Measurements from ENCODE around the gene TMUB2. TPM values are rescaled to one million over a fixed set of nuclear protein-coding genes. Genes with fewer than 3 reads are reported as not detected.

Gene TMUB2
- total RNA-seq, 2 experiments from 2014 or later, result 26.7 to 27.9 TPM

GRCh38 chr17:44193326-44194084, 6.7 kb downstream of the TMUB2 start:
- Mint-ChIP-seq H3K4me3 (no peak overlapping the region), H3K9me3 (ENCODE audit: insufficient read depth) (no peaks in the 10 kb centered on the region), H3K27ac (peak overlapping the region; percentile 30), H3K27me3 (ENCODE audit: low read depth) (no peaks in the 10 kb centered on the region), H3K36me3 (ENCODE audit: low read depth) (peaks cover 63% of the 10 kb centered on the region), H3K4me1 (ENCODE audit: low read depth) (peaks cover 19% of the 10 kb centered on the region)
- DNase-seq, result no peak
- ChIA-PET POLR2A (interaction anchor here (0.6 kb wide), 1 partner anchor 8 kb away, joined by 3 read pairs; no protein-coding TSS in a partner anchor), CTCF (no interaction called here)
- ATAC-seq, result no peak

GRCh38 chr17:44197107-44197506, 10.3 kb downstream of the TMUB2 start:
- Mint-ChIP-seq H3K36me3 (ENCODE audit: low read depth) (peaks cover 49% of the 10 kb centered on the region), H3K27me3 (ENCODE audit: low read depth) (no peaks in the 10 kb centered on the region), H3K9me3 (ENCODE audit: insufficient read depth) (no peaks in the 10 kb centered on the region), H3K4me1 (ENCODE audit: low read depth) (peaks cover 24% of the 10 kb centered on the region), H3K27ac (peak overlapping the region; percentile 95), H3K4me3 (peak overlapping the region; percentile 88)
- ChIA-PET CTCF (interaction anchor here (1.7 to 3.3 kb wide), 3 partner anchors 10 to 134 kb away, joined by 9 to 20 read pairs (median 13); partner anchors contain the start of gene TMUB2), POLR2A (interaction anchor here (0.9 to 3.6 kb wide), 5 partner anchors 8 to 147 kb away, joined by 3 to 22 read pairs (median 12); partner anchors contain the start of gene TMUB2)
- DNase-seq (no peak), ATAC-seq (no peak)

- POLR2A ChIA-PET, result interaction anchor here (0.6 to 3.6 kb wide), 18 partner anchors 9 to 148 kb away, joined by 3 to 22 read pairs (median 4); partner anchors contain the start of genes HDAC5, TMUB2 and UBTF
- DNase-seq, result peak; percentile 83
- Mint-ChIP-seq H3K4me1 (ENCODE audit: low read depth) (peaks cover 33% of the 10 kb centered on the region), H3K9me3 (ENCODE audit: insufficient read depth) (no peaks in the 10 kb centered on the region), H3K4me3 (peak overlapping the region; percentile 88), H3K27me3 (ENCODE audit: low read depth) (no peaks in the 10 kb centered on the region), H3K36me3 (ENCODE audit: low read depth) (peaks cover 47% of the 10 kb centered on the region), H3K27ac (peak overlapping the region; percentile 95)
- CTCF ChIA-PET, result interaction anchor here (0.8 to 3.3 kb wide), 11 partner anchors 12 to 325 kb away, joined by 3 to 20 read pairs (median 4); partner anchors contain the start of genes GRN and TMUB2
- ATAC-seq, result peak; percentile 27
Measured at GRCh38 chr17:44197980-44198720, 11.4 kb downstream of the TMUB2 start.

- ChIA-PET POLR2A (interaction anchor here (0.7 to 3.6 kb wide), 12 partner anchors 8 to 30 kb away, joined by 3 to 22 read pairs (median 6); partner anchors contain the start of genes TMUB2 and UBTF), CTCF (interaction anchor here (1.0 to 3.3 kb wide), 10 partner anchors 11 to 324 kb away, joined by 3 to 20 read pairs (median 5); partner anchors contain the start of genes GRN and TMUB2)
- peak; percentile 68 for DNase-seq
- peak overlapping the region; percentile 95 for H3K27ac Mint-ChIP-seq
- ATAC-seq, result peak; percentile 18
- H3K36me3 Mint-ChIP-seq (ENCODE audit: low read depth), result peaks cover 42% of the 10 kb centered on the region
- H3K9me3 Mint-ChIP-seq (ENCODE audit: insufficient read depth), result no peaks in the 10 kb centered on the region
- H3K4me3 Mint-ChIP-seq, result peak overlapping the region; percentile 88
- no peaks in the 10 kb centered on the region for H3K27me3 Mint-ChIP-seq (ENCODE audit: low read depth)
- H3K4me1 Mint-ChIP-seq (ENCODE audit: low read depth), result peaks cover 41% of the 10 kb centered on the region
Measured at GRCh38 chr17:44198721-44199552, 12.2 kb downstream of the TMUB2 start.

- peak; percentile 100 for DNase-seq
- CTCF ChIA-PET, result interaction anchor here (1.2 to 3.3 kb wide), 5 partner anchors 10 to 146 kb away, joined by 3 to 20 read pairs (median 9); partner anchors contain the start of genes GRN and TMUB2
- peak within 1 kb of the TSS; percentile 88 for H3K4me3 Mint-ChIP-seq
- H3K27ac Mint-ChIP-seq, result peak within 1 kb of the TSS; percentile 95
- no peaks in the 10 kb centered on the region for H3K9me3 Mint-ChIP-seq (ENCODE audit: insufficient read depth)
- no peaks in the 10 kb centered on the region for H3K27me3 Mint-ChIP-seq (ENCODE audit: low read depth)
- POLR2A ChIA-PET, result interaction anchor here (1.0 to 3.6 kb wide), 10 partner anchors 9 to 18 kb away, joined by 4 to 22 read pairs (median 8); partner anchors contain the start of gene TMUB2
- peak; percentile 84 for ATAC-seq
- H3K36me3 Mint-ChIP-seq (ENCODE audit: low read depth), result peaks cover 35% of the 10 kb centered on the region
- H3K4me1 Mint-ChIP-seq (ENCODE audit: low read depth), result peaks cover 43% of the 10 kb centered on the region
Measured at GRCh38 chr17:44199553-44200477, 13.0 kb downstream of the TMUB2 start, which contains the start of gene ATXN7L3. ATXN7L3 (minus strand) TSS chr17:44199884; CDS start chr17:44198070, 1,814 bp downstream.

- Mint-ChIP-seq H3K9me3 (ENCODE audit: insufficient read depth) (no peaks in the 10 kb centered on the region), H3K36me3 (ENCODE audit: low read depth) (peaks cover 29% of the 10 kb centered on the region), H3K27ac (peak overlapping the region; percentile 90), H3K27me3 (ENCODE audit: low read depth) (no peaks in the 10 kb centered on the region), H3K4me3 (peak overlapping the region; percentile 79), H3K4me1 (ENCODE audit: low read depth) (peaks cover 43% of the 10 kb centered on the region)
- ChIA-PET CTCF (interaction anchor here (1.5 to 4.6 kb wide), 8 partner anchors 9 to 150 kb away, joined by 3 to 50 read pairs (median 17); partner anchors contain the start of genes GRN and UBTF), POLR2A (interaction anchor here (1.2 to 3.6 kb wide), 5 partner anchors 9 to 126 kb away, joined by 5 to 19 read pairs (median 8); partner anchors contain the start of genes TMUB2 and UBTF)
- ATAC-seq (no peak), DNase-seq (no peak)
Measured at GRCh38 chr17:44200478-44201155, 13.8 kb downstream of the TMUB2 start.

- POLR2A ChIA-PET, result interaction anchor here (0.6 to 1.3 kb wide), 3 partner anchors 16 to 147 kb away, joined by 3 to 4 read pairs (median 3); partner anchors contain the start of gene TMUB2
- Mint-ChIP-seq H3K36me3 (ENCODE audit: low read depth) (peaks cover 23% of the 10 kb centered on the region), H3K9me3 (ENCODE audit: insufficient read depth) (no peaks in the 10 kb centered on the region), H3K27me3 (ENCODE audit: low read depth) (no peaks in the 10 kb centered on the region), H3K27ac (peak overlapping the region; percentile 79), H3K4me1 (ENCODE audit: low read depth) (peaks cover 38% of the 10 kb centered on the region), H3K4me3 (no peak overlapping the region)
- ATAC-seq (no peak), DNase-seq (no peak)
- CTCF ChIA-PET, result interaction anchor here (1.8 to 4.6 kb wide), 6 partner anchors 13 to 160 kb away, joined by 7 to 50 read pairs (median 14); partner anchors contain the start of genes FAM171A2 and GRN
Measured at GRCh38 chr17:44202756-44203155, 16.0 kb downstream of the TMUB2 start.

GRCh38 chr17:44203731-44204440, 17.1 kb downstream of the TMUB2 start:
- ChIA-PET CTCF (interaction anchor here (0.6 to 4.6 kb wide), 22 partner anchors 10 to 159 kb away, joined by 3 to 50 read pairs (median 6); partner anchors contain the start of genes FAM171A2, GRN and TMUB2), POLR2A (interaction anchor here (0.7 to 1.7 kb wide), 9 partner anchors 9 to 126 kb away, joined by 3 to 4 read pairs (median 3); no protein-coding TSS in a partner anchor)
- no peaks in the 10 kb centered on the region for H3K27me3 Mint-ChIP-seq (ENCODE audit: low read depth)
- H3K36me3 Mint-ChIP-seq (ENCODE audit: low read depth), result peaks cover 25% of the 10 kb centered on the region
- H3K27ac Mint-ChIP-seq, result peak overlapping the region; percentile 79
- H3K9me3 Mint-ChIP-seq (ENCODE audit: insufficient read depth), result no peaks in the 10 kb centered on the region
- H3K4me3 Mint-ChIP-seq, result no peak overlapping the region
- H3K4me1 Mint-ChIP-seq (ENCODE audit: low read depth), result peaks cover 38% of the 10 kb centered on the region
- peak; percentile 81 for DNase-seq
- no peak for ATAC-seq

- no peak overlapping the region for H3K27ac Mint-ChIP-seq
- no peak for ATAC-seq
- H3K4me1 Mint-ChIP-seq (ENCODE audit: low read depth), result peaks cover 41% of the 10 kb centered on the region
Measured at GRCh38 chr17:44204441-44204882, 17.7 kb downstream of the TMUB2 start.

More at GRCh38 chr17:44204441-44204882, 17.7 kb downstream of the TMUB2 start:
- POLR2A ChIA-PET, result interaction anchor here (0.9 to 1.7 kb wide), 8 partner anchors 8 to 126 kb away, joined by 3 to 4 read pairs (median 4); no protein-coding TSS in a partner anchor
- Mint-ChIP-seq H3K36me3 (ENCODE audit: low read depth) (peaks cover 29% of the 10 kb centered on the region), H3K27me3 (ENCODE audit: low read depth) (no peaks in the 10 kb centered on the region), H3K9me3 (ENCODE audit: insufficient read depth) (no peaks in the 10 kb centered on the region), H3K4me3 (no peak overlapping the region)
- CTCF ChIA-PET, result interaction anchor here (0.6 to 4.6 kb wide), 20 partner anchors 9 to 159 kb away, joined by 3 to 50 read pairs (median 7); partner anchors contain the start of genes FAM171A2, GRN and TMUB2
- no peak for DNase-seq
